Fibroblast of pulmonary artery (primary cell): ENCODE data around the gene MCF2L.

Experiments
- DNase-seq: peaks from one replicate; pipeline ENCODE4 v3.0.0-alpha.2; 2010; ENCODE audit warnings: low read depth
- H3K4me3 ChIP-seq: replicated peaks from 2 replicates; pipeline ENCODE4 v1.5.1; 2011; ENCODE audit warnings: low read depth, mild to moderate bottlenecking, control low read depth, low read length, moderate library complexity
- TF ChIP-seq, protein P1 (sequence below): IDR thresholded peaks from 2 replicates; pipeline ENCODE4 v1.5.1; 2011; ENCODE audit warnings: mild to moderate bottlenecking, control low read depth, low read length, inconsistent platforms; ENCODE audit errors: missing control alignments

The MCF2L gene

DNA sequence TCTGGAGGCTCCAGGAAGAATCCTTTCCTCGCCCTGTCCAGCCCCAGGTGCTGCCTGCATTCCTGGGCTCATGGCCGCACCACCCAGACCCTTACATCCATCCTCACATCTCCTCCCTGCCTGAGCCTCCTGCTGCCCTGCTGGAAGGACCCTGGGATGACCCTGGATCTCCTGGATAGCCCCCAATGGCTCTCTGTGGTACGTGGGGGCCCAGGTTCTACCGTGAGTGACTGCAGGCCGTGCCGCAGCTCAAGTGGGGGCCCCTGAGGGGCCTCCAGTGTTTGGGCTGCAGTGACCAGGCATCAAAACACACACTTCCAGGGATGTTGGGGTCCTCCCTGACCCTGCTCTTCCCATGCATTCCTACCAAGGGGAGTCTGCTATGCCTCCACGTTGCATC, 8.3 kb upstream of the MCF2L start:
- no peak for DNase-seq
- no peak overlapping the region for H3K4me3 ChIP-seq
- TF ChIP-seq, protein P1, sequence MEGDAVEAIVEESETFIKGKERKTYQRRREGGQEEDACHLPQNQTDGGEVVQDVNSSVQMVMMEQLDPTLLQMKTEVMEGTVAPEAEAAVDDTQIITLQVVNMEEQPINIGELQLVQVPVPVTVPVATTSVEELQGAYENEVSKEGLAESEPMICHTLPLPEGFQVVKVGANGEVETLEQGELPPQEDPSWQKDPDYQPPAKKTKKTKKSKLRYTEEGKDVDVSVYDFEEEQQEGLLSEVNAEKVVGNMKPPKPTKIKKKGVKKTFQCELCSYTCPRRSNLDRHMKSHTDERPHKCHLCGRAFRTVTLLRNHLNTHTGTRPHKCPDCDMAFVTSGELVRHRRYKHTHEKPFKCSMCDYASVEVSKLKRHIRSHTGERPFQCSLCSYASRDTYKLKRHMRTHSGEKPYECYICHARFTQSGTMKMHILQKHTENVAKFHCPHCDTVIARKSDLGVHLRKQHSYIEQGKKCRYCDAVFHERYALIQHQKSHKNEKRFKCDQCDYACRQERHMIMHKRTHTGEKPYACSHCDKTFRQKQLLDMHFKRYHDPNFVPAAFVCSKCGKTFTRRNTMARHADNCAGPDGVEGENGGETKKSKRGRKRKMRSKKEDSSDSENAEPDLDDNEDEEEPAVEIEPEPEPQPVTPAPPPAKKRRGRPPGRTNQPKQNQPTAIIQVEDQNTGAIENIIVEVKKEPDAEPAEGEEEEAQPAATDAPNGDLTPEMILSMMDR: no peak

DNA sequence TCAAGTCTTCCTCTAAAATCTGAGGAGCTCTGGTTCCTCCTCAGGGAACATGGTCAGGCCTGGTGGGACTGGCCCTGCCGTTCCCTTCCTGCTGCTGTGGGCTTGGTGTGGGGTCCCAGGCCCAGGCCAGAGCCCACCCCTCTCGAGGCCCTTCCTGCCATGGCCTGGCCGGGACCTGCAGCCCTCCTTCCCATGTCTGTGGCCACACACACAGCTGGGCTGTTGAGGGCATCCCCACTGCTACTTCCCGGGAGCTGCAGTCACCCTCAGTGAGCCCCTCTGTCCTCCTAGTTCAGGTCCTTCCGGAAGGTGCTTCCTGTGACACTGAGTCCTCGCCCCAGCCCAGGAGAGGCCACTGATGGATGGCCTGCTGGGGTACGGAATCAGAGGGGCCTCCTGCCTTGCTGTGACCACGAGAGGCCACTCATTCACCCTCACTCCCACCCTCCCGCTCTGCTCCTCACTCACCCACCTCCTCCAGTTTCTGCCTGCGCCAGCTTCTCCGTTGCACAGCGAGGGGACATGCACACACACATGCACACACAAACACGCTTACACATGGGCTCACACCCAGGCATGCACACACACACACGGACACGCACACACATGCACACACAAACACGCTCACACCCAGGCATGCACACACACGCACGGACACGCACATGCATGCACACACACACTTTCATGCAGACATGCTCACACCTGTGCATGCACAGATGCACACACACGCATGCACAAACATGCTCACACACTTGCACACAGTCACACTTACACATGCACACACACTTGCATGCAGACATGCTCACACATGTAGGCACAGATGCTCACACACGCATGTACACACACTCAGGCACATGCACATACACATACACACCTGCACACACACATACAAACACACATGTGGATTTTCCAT, 7.3 kb upstream of the MCF2L start:
- no peak for DNase-seq
- TF ChIP-seq, protein P1: no peak
- H3K4me3 ChIP-seq: no peak overlapping the region

DNA sequence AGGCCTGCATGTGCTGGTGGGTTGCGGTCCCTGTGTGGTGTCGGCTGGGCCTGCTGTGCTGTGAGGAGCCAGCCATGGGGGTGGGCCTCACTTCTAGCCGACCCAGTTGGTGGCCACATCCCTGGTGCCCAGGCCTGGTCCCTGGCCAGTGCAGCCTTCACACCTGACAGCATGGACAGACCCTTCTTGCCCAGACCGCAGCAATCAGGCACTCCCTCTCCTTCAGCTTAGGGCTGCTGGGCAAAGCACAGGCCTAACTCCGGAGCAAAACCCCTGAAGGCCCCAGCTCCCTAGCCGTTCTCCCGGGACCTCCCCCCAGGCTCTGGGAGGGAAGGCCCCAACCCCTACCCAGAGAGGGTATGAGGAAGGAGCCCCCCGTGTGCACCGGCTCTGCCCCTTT, 6.6 kb upstream of the MCF2L start:
- TF ChIP-seq, protein P1: no peak
- DNase-seq: no peak
- no peak overlapping the region for H3K4me3 ChIP-seq

DNA sequence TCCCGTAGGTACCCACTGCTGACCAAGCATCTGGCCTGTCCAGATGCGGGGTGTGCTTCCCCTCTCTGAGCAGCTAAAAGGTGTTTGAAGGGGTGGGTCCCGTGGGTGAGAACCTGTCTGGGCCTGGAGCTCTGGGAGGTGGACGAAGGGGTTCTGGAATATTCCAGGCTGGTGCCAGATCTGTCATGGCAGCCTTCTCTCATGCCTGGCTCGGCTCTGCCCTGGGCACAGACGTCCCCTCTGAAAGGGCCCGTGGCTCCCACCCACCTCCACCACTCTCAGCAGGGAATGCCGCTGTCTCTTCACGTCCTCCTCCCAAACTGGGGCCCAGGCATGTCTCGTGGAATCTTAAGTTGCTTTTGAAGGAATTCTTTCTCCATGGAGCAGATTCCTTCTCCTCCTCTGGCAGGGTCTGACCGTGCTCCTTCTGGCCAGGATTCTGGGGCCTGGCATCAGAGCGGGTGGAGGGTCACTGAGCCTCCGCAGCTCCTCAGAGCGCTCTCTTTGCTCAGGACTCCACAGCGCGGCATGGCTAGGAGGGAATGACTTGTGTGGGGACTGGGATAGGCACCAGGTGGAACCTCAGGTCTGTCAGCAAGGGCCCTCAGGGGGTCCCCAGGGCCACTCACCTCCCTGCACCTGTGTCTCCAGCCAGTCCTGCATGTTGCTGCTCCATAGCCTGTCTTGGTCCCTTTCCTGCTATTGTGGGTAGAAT, 5.9 kb upstream of the MCF2L start:
- DNase-seq: no peak
- TF ChIP-seq, protein P1: no peak
- H3K4me3 ChIP-seq: no peak overlapping the region

DNA sequence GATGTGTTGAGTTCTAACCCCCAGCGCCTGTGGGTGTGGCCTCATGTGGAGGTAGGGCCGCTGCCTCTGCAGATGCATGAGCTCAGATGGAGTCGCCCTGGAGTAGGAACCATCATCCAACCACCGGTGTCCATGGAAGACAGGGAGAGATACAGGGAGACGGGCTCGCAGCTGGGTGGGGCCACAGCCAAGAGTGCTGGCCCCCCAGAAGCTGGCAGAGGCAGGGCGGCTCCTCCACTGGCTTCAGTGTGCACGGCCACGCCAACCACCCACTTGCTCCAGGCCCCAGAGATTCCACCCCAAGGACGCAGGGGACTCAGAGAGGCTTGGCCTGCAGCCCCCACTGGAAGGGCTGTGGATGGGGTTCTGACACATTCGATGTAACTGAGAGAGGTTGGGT, 5.4 kb upstream of the MCF2L start:
- no peak for DNase-seq
- TF ChIP-seq, protein P1: no peak

DNA sequence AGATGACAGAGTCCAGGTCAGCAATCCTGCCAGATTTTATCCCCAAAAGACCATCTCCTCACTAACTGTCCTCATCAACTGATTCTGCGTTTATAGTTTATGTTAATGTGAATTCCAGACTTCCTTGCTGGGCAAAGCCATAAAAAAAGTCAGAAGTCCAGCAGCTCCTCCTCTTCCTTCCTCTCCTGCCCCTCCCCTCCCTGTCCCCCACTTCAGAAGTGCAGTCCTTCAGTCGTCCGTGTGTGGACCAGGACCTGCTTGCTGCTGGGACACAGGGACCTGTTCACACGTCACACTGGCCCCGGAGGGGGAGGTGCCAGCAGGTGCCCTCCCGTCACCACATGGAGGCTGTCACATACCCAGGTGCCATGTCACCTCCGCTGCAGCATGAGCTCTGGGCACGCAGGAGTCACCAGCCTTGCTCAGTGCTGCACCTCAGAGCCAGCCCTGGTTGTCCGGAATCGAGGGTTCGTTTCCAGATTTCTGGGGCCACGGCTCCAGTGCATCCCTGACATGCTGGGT, 4.0 kb upstream of the MCF2L start:
- no peak overlapping the region for H3K4me3 ChIP-seq
- DNase-seq: no peak
- TF ChIP-seq, protein P1: no peak

More for the DNA sequence above, 5.4 kb upstream of the MCF2L start:
- H3K4me3 ChIP-seq: no peak overlapping the region
